Adrenal gland (tissue), 12 donors: Measurements from ENCODE around the gene PATJ. TPM values are rescaled to one million over a fixed set of nuclear protein-coding genes. Genes with fewer than 3 reads are reported as not detected.

Source experiments
- DNase-seq, 7 donors: peaks; one replicate each; pipeline ENCODE4 v3.0.0-alpha.2; 2019 to 2020
- H3K27ac ChIP-seq, 5 donors: fragments of 200-600 bp; sonication (generic) in 4 of 5; 1 replicate in 3 of 5; 2 replicates in 2 of 5; pipeline versions ENCODE4 v1.5.1 to v1.8.0; 2016 to 2020; ENCODE audit warnings: mild to moderate bottlenecking in 1 of 5
- H3K27me3 ChIP-seq: fragments of 200-600 bp; 2 replicates; pipeline ENCODE4 v1.8.0; 2021
- H3K36me3 ChIP-seq, 2 donors: fragments of 200-600 bp; replicated peaks in 1 of 2; 1 replicate in 1 of 2; 2 replicates in 1 of 2; pipeline versions ENCODE4 v1.5.1 to v1.8.0; 2018 to 2022
- H3K4me1 ChIP-seq, 2 donors: fragments of 200-600 bp; replicated peaks in 1 of 2; 1 replicate in 1 of 2; 2 replicates in 1 of 2; pipeline versions ENCODE4 v1.5.1 to v1.8.0; 2018 to 2021
- H3K4me3 ChIP-seq, 4 donors: fragments of 200-600 bp; sonication (generic) in 3 of 4; one replicate each; pipeline ENCODE4 v1.5.1; 2016 to 2018
- H3K9me3 ChIP-seq, 3 donors: fragments of 200-600 bp; sonication (generic) in 1 of 3; replicated peaks in 1 of 3; 1 replicate in 2 of 3; 2 replicates in 1 of 3; pipeline versions ENCODE4 v1.5.1 to v1.8.0; 2016 to 2021
- CTCF ChIP-seq, 6 experiments: fragments of 450-650 bp in 4 of 6; fragments of 200-600 bp in 2 of 6; sonication (generic) in 1 of 6; IDR thresholded peaks; 1 replicate in 5 of 6; 2 replicates in 1 of 6; pipeline versions ENCODE4 v1.5.1 to v1.8.0; 2016 to 2021; ENCODE audit warnings: antibody characterized with exemption in 6 of 6, mild to moderate bottlenecking in 2 of 6, moderate library complexity in 1 of 6
- POLR2A ChIP-seq, 2 donors: fragments of 450-650 bp; IDR thresholded peaks; one replicate each; pipeline ENCODE4 v1.6.1; 2017; ENCODE audit warnings: antibody characterized with exemption in 2 of 2, mild to moderate bottlenecking in 2 of 2, moderate library complexity in 1 of 2
- WGBS, 4 donors: extraction: QIAGEN DNeasy Blood & Tissue Kit in 2 of 4; methylation state at CpG; one replicate each; pipeline versions ENCODE4 v1.1.5 to v1.1.7; 2013 to 2017; 5-methylcytosine and 5-hydroxymethylcytosine counted together
- intact Hi-C, 2 donors: fragments of 100-400 bp; cut with DNase I; formaldehyde crosslinking; loops; one replicate each; pipeline versions ENCODE4 v1.14.1 to v1.15.0; 2022 to 2023
- polyA plus RNA-seq, 3 donors: library from polyadenylated mRNA; stranded (reverse); fragments of 200-250 nt in 2 of 3; fragments of 350-450 nt in 1 of 3; fragmentation: Illumina TruSeq in 1 of 3; extraction: RNeasy Lipid Tissue Mini Kit (QIAGEN cat#74804) in 1 of 3; gene quantifications; one replicate each; pipeline ENCODE4 v1.2.3, GENCODE V29; 2013 to 2014
- total RNA-seq, 9 donors: library from RNA; depleted of rRNA in 4 of 9; stranded (reverse); fragments of >200 nt in 4 of 9; fragments of 120-200 nt in 1 of 9; fragmentation: NEBNext Ultra II Directional in 1 of 9; extraction: Animal tissue kit (Norgen Biotek cat#: 25700) in 1 of 9; gene quantifications; one replicate each; pipeline versions ENCODE4 v1.1.0 to v1.2.4, GENCODE V29; 2013 to 2023
- donor health status: healthy with polysubstance abuse.
- donor health status: Bipolar disorder and iron deficiency.
- donor health status: DM: yes; HTN: yes; CAD: no.
- donor health status: DM: no; HTN: no; CAD: no.
- donor health status: DM: no; HTN: no; CAD: no.
- donor health status: DM: yes; HTN: yes; CAD: no.

The PATJ gene
- total and polyA plus RNA-seq, 12 donors, result 6.8 to 36.6 (median 23.4) TPM

GRCh38 chr1:62057230-62057629, 314.9 kb downstream of the PATJ start:
- TF ChIP-seq POLR2A (IDR thresholded peaks at IDR 0.05) (no peak), CTCF (IDR thresholded peaks at IDR 0.05) (no peak)
- Histone ChIP-seq H3K27ac (no peak overlapping the region), H3K36me3 (no peaks in the 10 kb centered on the region), H3K4me1 (no peaks in the 10 kb centered on the region), H3K9me3 (no peaks in the 10 kb centered on the region), H3K4me3 (no peak overlapping the region), H3K27me3 (no peaks in the 10 kb centered on the region)
- 91 to 98% (median 97%) methylated on average over 4 of the region's 4 CpGs for WGBS, 4 donors
- intact Hi-C loops, result no loop called here
- DNase-seq, result no peak

- Histone ChIP-seq H3K4me1 (no peaks in the 10 kb centered on the region), H3K4me3 (no peak overlapping the region), H3K27ac (no peak overlapping the region), H3K27me3 (no peaks in the 10 kb centered on the region), H3K36me3 (no peaks in the 10 kb centered on the region), H3K9me3 (no peaks in the 10 kb centered on the region)
- intact Hi-C loops, result no loop called here
- DNase-seq, result no peak
- no peak for TF ChIP-seq POLR2A (IDR thresholded peaks at IDR 0.05)
- TF ChIP-seq CTCF (IDR thresholded peaks at IDR 0.05), result no peak
- WGBS, 4 donors, result 91 to 97% (median 96%) methylated on average over 2 of the region's 2 CpGs
Measured at GRCh38 chr1:62057641-62058290, 315.5 kb downstream of the PATJ start.

GRCh38 chr1:62058956-62059355, 316.7 kb downstream of the PATJ start:
- no peaks in the 10 kb centered on the region for H3K9me3 ChIP-seq
- no peak overlapping the region for H3K4me3 ChIP-seq
- no peak for DNase-seq
- H3K4me1 ChIP-seq, result no peaks in the 10 kb centered on the region
- H3K27me3 ChIP-seq, result no peaks in the 10 kb centered on the region
- no peak for TF ChIP-seq CTCF (IDR thresholded peaks at IDR 0.05)
- no peak for TF ChIP-seq POLR2A (IDR thresholded peaks at IDR 0.05)
- 64 to 77% (median 69%) methylated on average over 3 of the region's 3 CpGs for WGBS, 4 donors
- no peaks in the 10 kb centered on the region for H3K36me3 ChIP-seq
- H3K27ac ChIP-seq, result no peak overlapping the region
- intact Hi-C loops, result no loop called here

- TF ChIP-seq CTCF (IDR thresholded peaks at IDR 0.05) (no peak), POLR2A (IDR thresholded peaks at IDR 0.05) (no peak)
- intact Hi-C loops, result no loop called here
- WGBS, 4 donors, result 90 to 95% (median 93%) methylated on average over 1 of the region's 1 CpG
- H3K4me1 ChIP-seq, result no peaks in the 10 kb centered on the region
- H3K4me3 ChIP-seq, result no peak overlapping the region
- no peak for DNase-seq
- H3K36me3 ChIP-seq, result no peaks in the 10 kb centered on the region
- no peaks in the 10 kb centered on the region for H3K9me3 ChIP-seq
- no peak overlapping the region for H3K27ac ChIP-seq
- H3K27me3 ChIP-seq, result no peaks in the 10 kb centered on the region
Measured at GRCh38 chr1:62062087-62062486, 319.8 kb downstream of the PATJ start.
